Adrenal gland (tissue), 12 donors: ENCODE data around the gene TANC1. TPM values are rescaled to one million over a fixed set of nuclear protein-coding genes. Genes with fewer than 3 reads are reported as not detected.

Experiments used
- DNase-seq, 7 donors: peaks; one replicate each; pipeline ENCODE4 v3.0.0-alpha.2; 2019 to 2020
- H3K27ac ChIP-seq, 5 donors: fragments of 200-600 bp; sonication (generic) in 4 of 5; 1 replicate in 3 of 5; 2 replicates in 2 of 5; pipeline versions ENCODE4 v1.5.1 to v1.8.0; 2016 to 2020; ENCODE audit warnings: mild to moderate bottlenecking in 1 of 5
- H3K27me3 ChIP-seq: fragments of 200-600 bp; 2 replicates; pipeline ENCODE4 v1.8.0; 2021
- H3K36me3 ChIP-seq, 2 donors: fragments of 200-600 bp; replicated peaks in 1 of 2; 1 replicate in 1 of 2; 2 replicates in 1 of 2; pipeline versions ENCODE4 v1.5.1 to v1.8.0; 2018 to 2022
- H3K4me1 ChIP-seq, 2 donors: fragments of 200-600 bp; replicated peaks in 1 of 2; 1 replicate in 1 of 2; 2 replicates in 1 of 2; pipeline versions ENCODE4 v1.5.1 to v1.8.0; 2018 to 2021
- H3K4me3 ChIP-seq, 4 donors: fragments of 200-600 bp; sonication (generic) in 3 of 4; one replicate each; pipeline ENCODE4 v1.5.1; 2016 to 2018
- H3K9me3 ChIP-seq, 3 donors: fragments of 200-600 bp; sonication (generic) in 1 of 3; replicated peaks in 1 of 3; 1 replicate in 2 of 3; 2 replicates in 1 of 3; pipeline versions ENCODE4 v1.5.1 to v1.8.0; 2016 to 2021
- CTCF ChIP-seq, 6 experiments: fragments of 450-650 bp in 4 of 6; fragments of 200-600 bp in 2 of 6; sonication (generic) in 1 of 6; IDR thresholded peaks; 1 replicate in 5 of 6; 2 replicates in 1 of 6; pipeline versions ENCODE4 v1.5.1 to v1.8.0; 2016 to 2021; ENCODE audit warnings: antibody characterized with exemption in 6 of 6, mild to moderate bottlenecking in 2 of 6, moderate library complexity in 1 of 6
- POLR2A ChIP-seq, 2 donors: fragments of 450-650 bp; IDR thresholded peaks; one replicate each; pipeline ENCODE4 v1.6.1; 2017; ENCODE audit warnings: antibody characterized with exemption in 2 of 2, mild to moderate bottlenecking in 2 of 2, moderate library complexity in 1 of 2
- WGBS, 4 donors: extraction: QIAGEN DNeasy Blood & Tissue Kit in 2 of 4; methylation state at CpG; one replicate each; pipeline versions ENCODE4 v1.1.5 to v1.1.7; 2013 to 2017; 5-methylcytosine and 5-hydroxymethylcytosine counted together
- intact Hi-C, 2 donors: fragments of 100-400 bp; cut with DNase I; formaldehyde crosslinking; loops; one replicate each; pipeline versions ENCODE4 v1.14.1 to v1.15.0; 2022 to 2023
- polyA plus RNA-seq, 3 donors: library from polyadenylated mRNA; stranded (reverse); fragments of 200-250 nt in 2 of 3; fragments of 350-450 nt in 1 of 3; fragmentation: Illumina TruSeq in 1 of 3; extraction: RNeasy Lipid Tissue Mini Kit (QIAGEN cat#74804) in 1 of 3; gene quantifications; one replicate each; pipeline ENCODE4 v1.2.3, GENCODE V29; 2013 to 2014
- total RNA-seq, 9 donors: library from RNA; depleted of rRNA in 4 of 9; stranded (reverse); fragments of >200 nt in 4 of 9; fragments of 120-200 nt in 1 of 9; fragmentation: NEBNext Ultra II Directional in 1 of 9; extraction: Animal tissue kit (Norgen Biotek cat#: 25700) in 1 of 9; gene quantifications; one replicate each; pipeline versions ENCODE4 v1.1.0 to v1.2.4, GENCODE V29; 2013 to 2023
- donor health status: healthy with polysubstance abuse.
- donor health status: Bipolar disorder and iron deficiency.
- donor health status: DM: yes; HTN: yes; CAD: no.
- donor health status: DM: no; HTN: no; CAD: no.
- donor health status: DM: no; HTN: no; CAD: no.
- donor health status: DM: yes; HTN: yes; CAD: no.

Gene TANC1
- total and polyA plus RNA-seq, 12 donors, result 14.1 to 53.3 (median 24.8) TPM

DNA sequence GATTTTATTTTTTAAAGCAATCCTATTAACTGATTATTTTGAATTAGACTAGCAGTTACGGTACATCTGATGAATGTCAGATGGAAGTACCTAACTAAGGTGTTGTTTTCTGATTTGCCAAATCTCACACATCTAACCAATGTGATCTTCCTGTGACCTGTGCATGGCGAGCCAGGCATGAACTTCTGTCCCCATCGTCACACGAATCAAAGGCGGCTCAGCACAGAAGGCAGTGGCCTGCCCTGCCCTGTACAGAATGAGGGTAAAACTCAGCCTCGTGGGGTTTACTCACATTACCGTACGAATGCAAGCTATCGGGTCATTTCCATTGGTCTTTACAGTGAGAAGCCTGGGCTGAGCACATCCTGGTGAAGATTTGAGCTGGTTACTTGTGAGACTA is 230.8 kb downstream of the TANC1 start:
- no peak overlapping the region for H3K4me3 ChIP-seq
- DNase-seq, result no peak
- no peak overlapping the region for H3K27ac ChIP-seq
- intact Hi-C loops, result no loop called here
- no peaks in the 10 kb centered on the region for H3K27me3 ChIP-seq
- peaks cover 0 to 39% of the 10 kb centered on the region in 2 donors for H3K36me3 ChIP-seq
- no peaks in the 10 kb centered on the region for H3K9me3 ChIP-seq
- TF ChIP-seq POLR2A (IDR thresholded peaks at IDR 0.05), result no peak
- TF ChIP-seq CTCF (IDR thresholded peaks at IDR 0.05), result no peak
- H3K4me1 ChIP-seq, result peaks cover 0 to 3% of the 10 kb centered on the region in 2 donors
- WGBS, 4 donors, result 90 to 96% (median 95%) methylated on average over 9 of the region's 9 CpGs

- Histone ChIP-seq H3K27ac (no peak overlapping the region), H3K4me1 (peaks cover 0 to 3% of the 10 kb centered on the region in 2 donors), H3K36me3 (peaks cover 0 to 33% of the 10 kb centered on the region in 2 donors), H3K4me3 (no peak overlapping the region), H3K9me3 (no peaks in the 10 kb centered on the region), H3K27me3 (no peaks in the 10 kb centered on the region)
- WGBS, 4 donors, result 94 to 97% (median 96%) methylated on average over 4 of the region's 4 CpGs
- DNase-seq, result no peak
- TF ChIP-seq POLR2A (IDR thresholded peaks at IDR 0.05) (no peak), CTCF (IDR thresholded peaks at IDR 0.05) (no peak)
- intact Hi-C loops, result no loop called here
Measured at GRCh38 chr2:159199761-159200465, 231.5 kb downstream of the TANC1 start.

DNA sequence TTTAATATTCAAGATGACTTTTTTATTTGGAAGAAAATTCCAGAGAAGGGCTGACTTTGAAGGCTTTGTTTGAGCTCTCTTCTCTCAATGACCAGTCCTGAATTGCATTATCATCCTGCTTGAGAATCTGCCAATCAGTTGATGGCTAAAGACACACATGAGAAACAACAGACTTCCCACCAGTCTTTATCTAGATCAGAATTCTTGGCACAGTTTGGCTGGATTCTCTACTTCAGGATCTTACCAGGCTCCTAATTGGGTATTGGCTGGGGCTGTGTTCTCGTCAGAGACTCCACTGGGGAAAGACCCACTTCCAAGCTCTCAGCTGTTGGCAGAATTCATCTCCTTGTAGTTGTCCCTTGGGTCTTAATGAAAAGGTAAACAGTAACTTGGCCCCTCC is 232.1 kb downstream of the TANC1 start:
- TF ChIP-seq CTCF (IDR thresholded peaks at IDR 0.05) (no peak), POLR2A (IDR thresholded peaks at IDR 0.05) (no peak)
- WGBS, 4 donors, result 86 to 90% (median 86%) methylated on average over 1 of the region's 1 CpG
- no peak overlapping the region for H3K4me3 ChIP-seq
- H3K27me3 ChIP-seq, result no peaks in the 10 kb centered on the region
- peaks cover 0 to 3% of the 10 kb centered on the region in 2 donors for H3K4me1 ChIP-seq
- no peaks in the 10 kb centered on the region for H3K9me3 ChIP-seq
- H3K27ac ChIP-seq, result no peak overlapping the region
- no peak for DNase-seq
- H3K36me3 ChIP-seq, result peaks cover 0 to 29% of the 10 kb centered on the region in 2 donors
- intact Hi-C loops, result no loop called here

- TF ChIP-seq POLR2A (IDR thresholded peaks at IDR 0.05), result no peak
- no peaks in the 10 kb centered on the region for H3K9me3 ChIP-seq
- intact Hi-C loops, result no loop called here
- H3K36me3 ChIP-seq, result peaks cover 0 to 22% of the 10 kb centered on the region in 2 donors
- no peaks in the 10 kb centered on the region for H3K27me3 ChIP-seq
- H3K4me3 ChIP-seq, result no peak overlapping the region
- peak overlapping the region in 1 of 5 donors; percentile 16 for H3K27ac ChIP-seq
- H3K4me1 ChIP-seq, result peaks cover 0 to 3% of the 10 kb centered on the region in 2 donors
- 79 to 87% (median 81%) methylated on average over 8 of the region's 8 CpGs for WGBS, 4 donors
- DNase-seq, result no peak
Measured at GRCh38 chr2:159201360-159202063, 233.1 kb downstream of the TANC1 start.
